Large intestine (tissue), 3 donors: ENCODE results near the gene PRKCD. TPM values are rescaled to one million over a fixed set of nuclear protein-coding genes. Genes with fewer than 3 reads are reported as not detected.

Source experiments
- DNase-seq, 2 donors: peaks; one replicate each; pipeline versions ENCODE4 v3.0.0 to v3.0.0-alpha.2; 2013
- H3K27ac ChIP-seq: one replicate; pipeline ENCODE4 v1.5.1; 2013; ENCODE audit warnings: low read length
- H3K27me3 ChIP-seq: 2 replicates; pipeline ENCODE4 v1.6.1; 2013; ENCODE audit warnings: low read length; ENCODE audit not compliant: control insufficient read depth, insufficient read depth
- H3K36me3 ChIP-seq: 2 replicates; pipeline ENCODE4 v1.6.1; 2013; ENCODE audit warnings: low read length; ENCODE audit not compliant: control insufficient read depth, insufficient read depth
- H3K4me1 ChIP-seq: one replicate; pipeline ENCODE4 v1.6.1; 2013; ENCODE audit warnings: low read length; ENCODE audit not compliant: control insufficient read depth, insufficient read depth
- H3K4me3 ChIP-seq: one replicate; pipeline ENCODE4 v1.5.1; 2013; ENCODE audit warnings: low read length
- H3K9me3 ChIP-seq: one replicate; pipeline ENCODE4 v1.6.1; 2013; ENCODE audit warnings: mild to moderate bottlenecking, low read depth, low read length, moderate library complexity; ENCODE audit not compliant: control insufficient read depth
- WGBS: methylation state at CpG from one replicate; pipeline ENCODE4 v1.1.5; 2013; ENCODE audit warnings: low lambda C conversion rate; ENCODE audit not compliant: insufficient coverage; 5-methylcytosine and 5-hydroxymethylcytosine counted together
- polyA plus RNA-seq: library from polyadenylated mRNA; unstranded; fragments of 120-200 nt; gene quantifications from one replicate; pipeline ENCODE4 v1.2.1, GENCODE V29; 2013

PRKCD gene
- polyA plus RNA-seq, 1 donor, result 37.0 TPM

- Histone ChIP-seq H3K27me3 (no peaks in the 10 kb centered on the region), H3K9me3 (peaks cover 2% of the 10 kb centered on the region), H3K4me1 (peaks cover 61% of the 10 kb centered on the region), H3K27ac (peak overlapping the region; percentile 90), H3K4me3 (peak overlapping the region; percentile 99), H3K36me3 (peaks cover 24% of the 10 kb centered on the region)
- no CpG with 5 or more reads among the region's 6 CpGs for WGBS
- peak in 1 of 2 donors; percentile 51 for DNase-seq
Measured at GRCh38 chr3:53163444-53164387, 2.7 kb downstream of the PRKCD start.

GRCh38 chr3:53164911-53165310 is 3.9 kb downstream of the PRKCD start:
- Histone ChIP-seq H3K9me3 (peaks cover 2% of the 10 kb centered on the region), H3K4me3 (no peak overlapping the region), H3K27me3 (no peaks in the 10 kb centered on the region), H3K36me3 (peaks cover 28% of the 10 kb centered on the region), H3K27ac (no peak overlapping the region), H3K4me1 (peaks cover 61% of the 10 kb centered on the region)
- WGBS, result no CpG with 5 or more reads among the region's 9 CpGs
- DNase-seq, result no peak

- peaks cover 2% of the 10 kb centered on the region for H3K9me3 ChIP-seq
- H3K27ac ChIP-seq, result no peak overlapping the region
- no peaks in the 10 kb centered on the region for H3K27me3 ChIP-seq
- no CpG with 5 or more reads among the region's 4 CpGs for WGBS
- H3K4me1 ChIP-seq, result peaks cover 67% of the 10 kb centered on the region
- H3K4me3 ChIP-seq, result no peak overlapping the region
- DNase-seq, result no peak
- H3K36me3 ChIP-seq, result peaks cover 28% of the 10 kb centered on the region
Measured at GRCh38 chr3:53166206-53166605, 5.2 kb downstream of the PRKCD start.

GRCh38 chr3:53166781-53167291 is 5.8 kb downstream of the PRKCD start:
- H3K9me3 ChIP-seq, result no peaks in the 10 kb centered on the region
- H3K27me3 ChIP-seq, result no peaks in the 10 kb centered on the region
- WGBS, result no CpG with 5 or more reads among the region's 9 CpGs
- H3K36me3 ChIP-seq, result peaks cover 28% of the 10 kb centered on the region
- no peak overlapping the region for H3K27ac ChIP-seq
- no peak overlapping the region for H3K4me3 ChIP-seq
- DNase-seq, result no peak
- peaks cover 73% of the 10 kb centered on the region for H3K4me1 ChIP-seq

- WGBS, result no CpG with 5 or more reads among the region's 7 CpGs
- no peak overlapping the region for H3K4me3 ChIP-seq
Measured at GRCh38 chr3:53167418-53168174, 6.6 kb downstream of the PRKCD start.

GRCh38 chr3:53168175-53168923 is 7.3 kb downstream of the PRKCD start:
- 90% methylated on average over 2 of the region's 15 CpGs for WGBS
- H3K9me3 ChIP-seq, result no peaks in the 10 kb centered on the region
- H3K4me1 ChIP-seq, result peaks cover 73% of the 10 kb centered on the region
- no peak overlapping the region for H3K4me3 ChIP-seq
- DNase-seq, result no peak
- H3K27ac ChIP-seq, result no peak overlapping the region
- peaks cover 33% of the 10 kb centered on the region for H3K36me3 ChIP-seq
- H3K27me3 ChIP-seq, result no peaks in the 10 kb centered on the region

More at GRCh38 chr3:53167418-53168174, 6.6 kb downstream of the PRKCD start:
- Histone ChIP-seq H3K9me3 (no peaks in the 10 kb centered on the region), H3K4me1 (peaks cover 79% of the 10 kb centered on the region), H3K36me3 (peaks cover 28% of the 10 kb centered on the region), H3K27ac (no peak overlapping the region), H3K27me3 (no peaks in the 10 kb centered on the region)
- DNase-seq, result no peak

- H3K27me3 ChIP-seq, result no peaks in the 10 kb centered on the region
- no peak overlapping the region for H3K4me3 ChIP-seq
- H3K9me3 ChIP-seq, result no peaks in the 10 kb centered on the region
- peaks cover 41% of the 10 kb centered on the region for H3K36me3 ChIP-seq
- peaks cover 65% of the 10 kb centered on the region for H3K4me1 ChIP-seq
- DNase-seq, result no peak
- no CpG with 5 or more reads among the region's 15 CpGs for WGBS
- peak overlapping the region; percentile 76 for H3K27ac ChIP-seq
Measured at GRCh38 chr3:53169045-53169831, 8.2 kb downstream of the PRKCD start.

- peaks cover 40% of the 10 kb centered on the region for H3K36me3 ChIP-seq
- no peaks in the 10 kb centered on the region for H3K9me3 ChIP-seq
- no CpG with 5 or more reads among the region's 9 CpGs for WGBS
- peak overlapping the region; percentile 76 for H3K27ac ChIP-seq
- no peak for DNase-seq
- H3K4me3 ChIP-seq, result no peak overlapping the region
- peaks cover 59% of the 10 kb centered on the region for H3K4me1 ChIP-seq
- H3K27me3 ChIP-seq, result no peaks in the 10 kb centered on the region
Measured at GRCh38 chr3:53169832-53170324, 8.9 kb downstream of the PRKCD start.

- DNase-seq, result peak; percentile 75 to 89
- H3K36me3 ChIP-seq, result peaks cover 39% of the 10 kb centered on the region
- H3K27me3 ChIP-seq, result no peaks in the 10 kb centered on the region
- peaks cover 59% of the 10 kb centered on the region for H3K4me1 ChIP-seq
- peak overlapping the region; percentile 76 for H3K27ac ChIP-seq
- no peaks in the 10 kb centered on the region for H3K9me3 ChIP-seq
- WGBS, result no CpG with 5 or more reads among the region's 17 CpGs
- H3K4me3 ChIP-seq, result no peak overlapping the region
Measured at GRCh38 chr3:53170325-53171063, 9.5 kb downstream of the PRKCD start.
